ENCODE data around the gene HIVEP3.

DNA sequence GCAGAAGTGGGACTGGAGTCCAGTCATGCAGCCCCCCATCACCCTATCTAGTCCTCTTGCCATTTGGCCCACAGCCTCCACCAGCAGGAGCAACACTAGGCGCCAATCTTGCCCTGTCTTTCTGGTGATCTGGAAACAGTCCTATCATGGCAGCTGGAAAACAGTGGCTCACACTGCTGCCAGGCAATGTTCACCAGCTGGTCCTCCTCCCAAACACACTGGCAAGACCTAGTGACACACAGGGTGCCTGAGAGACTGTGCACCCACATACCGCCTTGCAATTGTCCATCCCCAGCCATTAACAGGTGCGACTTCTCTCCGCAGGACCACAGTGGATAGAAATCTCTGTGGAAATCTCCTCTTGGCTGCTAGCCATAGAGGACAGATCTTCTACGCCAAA lies 105.5 kb downstream of the HIVEP3 start:
- no peak for TF ChIP-seq CTCF (IDR thresholded peaks at IDR 0.05)
- no peak for TF ChIP-seq POLR2A (IDR thresholded peaks at IDR 0.05)

All from lower leg skin (tissue), 3 donors.